ENCODE results near the gene PTPRM. TPM values are rescaled to one million over a fixed set of nuclear protein-coding genes. Genes with fewer than 3 reads are reported as not detected.

PTPRM gene
- total RNA-seq, 1 experiment from 2014 or later: 11.1 TPM

DNA sequence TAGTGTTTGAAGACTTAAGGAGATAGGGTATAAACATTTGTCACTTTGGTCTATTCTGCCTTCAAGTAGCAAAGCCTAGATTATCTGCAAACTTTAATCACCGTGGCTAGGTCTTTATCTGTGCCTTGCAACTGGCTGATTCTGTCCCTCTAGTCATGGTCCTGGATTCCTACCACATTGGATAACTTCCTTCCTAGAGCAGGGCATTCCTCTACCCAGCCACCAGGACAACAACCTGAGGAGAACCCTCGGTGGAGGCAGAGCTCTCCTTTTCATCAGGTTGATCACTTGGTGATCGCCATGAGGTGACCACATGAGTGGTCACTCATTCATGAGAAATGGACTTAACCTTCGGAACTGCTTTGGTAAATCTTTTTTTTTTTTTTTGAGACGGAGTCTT is 25.3 kb upstream of the PTPRM start:
- peaks cover 3% of the 10 kb centered on the region; the same call in 1 of the 2 replicates for H3K9me3 Mint-ChIP-seq
- H3K4me1 Mint-ChIP-seq: peaks cover 2% of the 10 kb centered on the region; the same call in 1 of the 2 replicates
- no peaks in the 10 kb centered on the region for H3K27me3 Mint-ChIP-seq (ENCODE audit: low read depth)
- DNase-seq (ENCODE audit: low spot score) (no peak), ATAC-seq (no peak)
- H3K27ac Mint-ChIP-seq: no peak overlapping the region
- no peak overlapping the region for H3K4me3 Mint-ChIP-seq
- POLR2A ChIA-PET: no interaction called here
- TF ChIP-seq RELA (CRISPR knock-in tag; IDR thresholded peaks at IDR 0.05; ENCODE audit: borderline replicate concordance) (no peak), IRF2 (CRISPR knock-in tag; IDR thresholded peaks at IDR 0.05; ENCODE audit: borderline replicate concordance, low read depth) (no peak), CREM (CRISPR knock-in tag; IDR thresholded peaks at IDR 0.05) (no peak), ESRRA (CRISPR knock-in tag; IDR thresholded peaks at IDR 0.05; ENCODE audit: borderline replicate concordance) (no peak), ZNF138 (CRISPR knock-in tag; conservative IDR thresholded peaks at IDR 0.05) (no peak), NR2C2 (CRISPR knock-in tag; IDR thresholded peaks at IDR 0.05) (no peak), ZNF423 (CRISPR knock-in tag; IDR thresholded peaks at IDR 0.05) (no peak), TCF7 (CRISPR knock-in tag; IDR thresholded peaks at IDR 0.05; ENCODE audit: low read depth) (no peak)
- TF ChIP-seq, protein P1, sequence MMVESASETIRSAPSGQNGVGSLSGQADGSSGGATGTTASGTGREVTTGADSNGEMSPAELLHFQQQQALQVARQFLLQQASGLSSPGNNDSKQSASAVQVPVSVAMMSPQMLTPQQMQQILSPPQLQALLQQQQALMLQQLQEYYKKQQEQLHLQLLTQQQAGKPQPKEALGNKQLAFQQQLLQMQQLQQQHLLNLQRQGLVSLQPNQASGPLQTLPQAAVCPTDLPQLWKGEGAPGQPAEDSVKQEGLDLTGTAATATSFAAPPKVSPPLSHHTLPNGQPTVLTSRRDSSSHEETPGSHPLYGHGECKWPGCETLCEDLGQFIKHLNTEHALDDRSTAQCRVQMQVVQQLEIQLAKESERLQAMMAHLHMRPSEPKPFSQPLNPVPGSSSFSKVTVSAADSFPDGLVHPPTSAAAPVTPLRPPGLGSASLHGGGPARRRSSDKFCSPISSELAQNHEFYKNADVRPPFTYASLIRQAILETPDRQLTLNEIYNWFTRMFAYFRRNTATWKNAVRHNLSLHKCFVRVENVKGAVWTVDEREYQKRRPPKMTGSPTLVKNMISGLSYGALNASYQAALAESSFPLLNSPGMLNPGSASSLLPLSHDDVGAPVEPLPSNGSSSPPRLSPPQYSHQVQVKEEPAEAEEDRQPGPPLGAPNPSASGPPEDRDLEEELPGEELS (CRISPR knock-in tag; IDR thresholded peaks at IDR 0.05): no peak
- TF ChIP-seq, protein P2, sequence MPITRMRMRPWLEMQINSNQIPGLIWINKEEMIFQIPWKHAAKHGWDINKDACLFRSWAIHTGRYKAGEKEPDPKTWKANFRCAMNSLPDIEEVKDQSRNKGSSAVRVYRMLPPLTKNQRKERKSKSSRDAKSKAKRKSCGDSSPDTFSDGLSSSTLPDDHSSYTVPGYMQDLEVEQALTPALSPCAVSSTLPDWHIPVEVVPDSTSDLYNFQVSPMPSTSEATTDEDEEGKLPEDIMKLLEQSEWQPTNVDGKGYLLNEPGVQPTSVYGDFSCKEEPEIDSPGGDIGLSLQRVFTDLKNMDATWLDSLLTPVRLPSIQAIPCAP (CRISPR knock-in tag; IDR thresholded peaks at IDR 0.05): no peak
- TF ChIP-seq, protein P3, sequence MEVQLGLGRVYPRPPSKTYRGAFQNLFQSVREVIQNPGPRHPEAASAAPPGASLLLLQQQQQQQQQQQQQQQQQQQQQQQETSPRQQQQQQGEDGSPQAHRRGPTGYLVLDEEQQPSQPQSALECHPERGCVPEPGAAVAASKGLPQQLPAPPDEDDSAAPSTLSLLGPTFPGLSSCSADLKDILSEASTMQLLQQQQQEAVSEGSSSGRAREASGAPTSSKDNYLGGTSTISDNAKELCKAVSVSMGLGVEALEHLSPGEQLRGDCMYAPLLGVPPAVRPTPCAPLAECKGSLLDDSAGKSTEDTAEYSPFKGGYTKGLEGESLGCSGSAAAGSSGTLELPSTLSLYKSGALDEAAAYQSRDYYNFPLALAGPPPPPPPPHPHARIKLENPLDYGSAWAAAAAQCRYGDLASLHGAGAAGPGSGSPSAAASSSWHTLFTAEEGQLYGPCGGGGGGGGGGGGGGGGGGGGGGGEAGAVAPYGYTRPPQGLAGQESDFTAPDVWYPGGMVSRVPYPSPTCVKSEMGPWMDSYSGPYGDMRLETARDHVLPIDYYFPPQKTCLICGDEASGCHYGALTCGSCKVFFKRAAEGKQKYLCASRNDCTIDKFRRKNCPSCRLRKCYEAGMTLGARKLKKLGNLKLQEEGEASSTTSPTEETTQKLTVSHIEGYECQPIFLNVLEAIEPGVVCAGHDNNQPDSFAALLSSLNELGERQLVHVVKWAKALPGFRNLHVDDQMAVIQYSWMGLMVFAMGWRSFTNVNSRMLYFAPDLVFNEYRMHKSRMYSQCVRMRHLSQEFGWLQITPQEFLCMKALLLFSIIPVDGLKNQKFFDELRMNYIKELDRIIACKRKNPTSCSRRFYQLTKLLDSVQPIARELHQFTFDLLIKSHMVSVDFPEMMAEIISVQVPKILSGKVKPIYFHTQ (CRISPR knock-in tag; IDR thresholded peaks at IDR 0.05): no peak
- TF ChIP-seq, protein P4, sequence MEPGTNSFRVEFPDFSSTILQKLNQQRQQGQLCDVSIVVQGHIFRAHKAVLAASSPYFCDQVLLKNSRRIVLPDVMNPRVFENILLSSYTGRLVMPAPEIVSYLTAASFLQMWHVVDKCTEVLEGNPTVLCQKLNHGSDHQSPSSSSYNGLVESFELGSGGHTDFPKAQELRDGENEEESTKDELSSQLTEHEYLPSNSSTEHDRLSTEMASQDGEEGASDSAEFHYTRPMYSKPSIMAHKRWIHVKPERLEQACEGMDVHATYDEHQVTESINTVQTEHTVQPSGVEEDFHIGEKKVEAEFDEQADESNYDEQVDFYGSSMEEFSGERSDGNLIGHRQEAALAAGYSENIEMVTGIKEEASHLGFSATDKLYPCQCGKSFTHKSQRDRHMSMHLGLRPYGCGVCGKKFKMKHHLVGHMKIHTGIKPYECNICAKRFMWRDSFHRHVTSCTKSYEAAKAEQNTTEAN (CRISPR knock-in tag; IDR thresholded peaks at IDR 0.05): no peak
- TF ChIP-seq, protein P5, sequence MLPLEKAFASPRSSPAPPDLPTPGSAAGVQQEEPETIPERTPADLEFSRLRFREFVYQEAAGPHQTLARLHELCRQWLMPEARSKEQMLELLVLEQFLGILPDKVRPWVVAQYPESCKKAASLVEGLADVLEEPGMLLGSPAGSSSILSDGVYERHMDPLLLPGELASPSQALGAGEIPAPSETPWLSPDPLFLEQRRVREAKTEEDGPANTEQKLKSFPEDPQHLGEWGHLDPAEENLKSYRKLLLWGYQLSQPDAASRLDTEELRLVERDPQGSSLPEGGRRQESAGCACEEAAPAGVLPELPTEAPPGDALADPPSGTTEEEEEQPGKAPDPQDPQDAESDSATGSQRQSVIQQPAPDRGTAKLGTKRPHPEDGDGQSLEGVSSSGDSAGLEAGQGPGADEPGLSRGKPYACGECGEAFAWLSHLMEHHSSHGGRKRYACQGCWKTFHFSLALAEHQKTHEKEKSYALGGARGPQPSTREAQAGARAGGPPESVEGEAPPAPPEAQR (CRISPR knock-in tag; IDR thresholded peaks at IDR 0.05): no peak
- CTCF ChIA-PET: no interaction called here
- H3K36me3 Mint-ChIP-seq: no peaks in the 10 kb centered on the region

DNA sequence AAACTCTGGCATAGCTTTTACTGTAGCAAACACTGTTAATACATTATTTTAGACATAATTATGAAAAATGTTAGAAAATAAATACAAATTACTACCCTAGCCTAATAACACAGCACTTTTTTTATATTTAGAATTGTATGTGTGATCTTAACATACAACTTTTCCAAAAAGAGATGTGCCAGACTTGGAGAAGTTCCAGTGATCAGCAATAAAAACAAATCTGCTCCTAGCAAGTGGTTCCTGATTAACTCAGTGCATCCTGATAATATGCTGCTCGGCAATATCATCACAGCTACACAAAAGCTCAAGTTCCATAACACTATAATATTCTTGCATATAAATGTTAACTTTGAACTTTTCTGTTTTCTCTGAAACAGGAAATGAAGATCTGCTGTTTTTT is 22.4 kb upstream of the PTPRM start:
- Mint-ChIP-seq H3K27me3 (ENCODE audit: low read depth) (no peaks in the 10 kb centered on the region), H3K27ac (no peak overlapping the region), H3K9me3 (no peaks in the 10 kb centered on the region; the same call in 1 of the 2 replicates), H3K4me1 (peaks cover 5% of the 10 kb centered on the region; the same call in 1 of the 2 replicates), H3K4me3 (no peak overlapping the region), H3K36me3 (no peaks in the 10 kb centered on the region)
- ChIA-PET CTCF (interaction anchor here (1.7 kb wide), 1 partner anchor 22 kb away, joined by 3 read pairs; no protein-coding TSS in a partner anchor), POLR2A (interaction anchor here (0.5 kb wide), 1 partner anchor 901 kb away, joined by 8 read pairs; no protein-coding TSS in a partner anchor)
- ATAC-seq (no peak), DNase-seq (ENCODE audit: low spot score) (no peak)
- no peak for TF ChIP-seq TEAD1 (CRISPR knock-in tag; IDR thresholded peaks at IDR 0.05)
- no peak for TF ChIP-seq MXD4 (CRISPR knock-in tag; IDR thresholded peaks at IDR 0.05; ENCODE audit: borderline replicate concordance)
- TF ChIP-seq ZNF416 (CRISPR knock-in tag; IDR thresholded peaks at IDR 0.05): no peak
- TF ChIP-seq EMX1 (CRISPR knock-in tag; IDR thresholded peaks at IDR 0.05): no peak
- TF ChIP-seq, protein P6, sequence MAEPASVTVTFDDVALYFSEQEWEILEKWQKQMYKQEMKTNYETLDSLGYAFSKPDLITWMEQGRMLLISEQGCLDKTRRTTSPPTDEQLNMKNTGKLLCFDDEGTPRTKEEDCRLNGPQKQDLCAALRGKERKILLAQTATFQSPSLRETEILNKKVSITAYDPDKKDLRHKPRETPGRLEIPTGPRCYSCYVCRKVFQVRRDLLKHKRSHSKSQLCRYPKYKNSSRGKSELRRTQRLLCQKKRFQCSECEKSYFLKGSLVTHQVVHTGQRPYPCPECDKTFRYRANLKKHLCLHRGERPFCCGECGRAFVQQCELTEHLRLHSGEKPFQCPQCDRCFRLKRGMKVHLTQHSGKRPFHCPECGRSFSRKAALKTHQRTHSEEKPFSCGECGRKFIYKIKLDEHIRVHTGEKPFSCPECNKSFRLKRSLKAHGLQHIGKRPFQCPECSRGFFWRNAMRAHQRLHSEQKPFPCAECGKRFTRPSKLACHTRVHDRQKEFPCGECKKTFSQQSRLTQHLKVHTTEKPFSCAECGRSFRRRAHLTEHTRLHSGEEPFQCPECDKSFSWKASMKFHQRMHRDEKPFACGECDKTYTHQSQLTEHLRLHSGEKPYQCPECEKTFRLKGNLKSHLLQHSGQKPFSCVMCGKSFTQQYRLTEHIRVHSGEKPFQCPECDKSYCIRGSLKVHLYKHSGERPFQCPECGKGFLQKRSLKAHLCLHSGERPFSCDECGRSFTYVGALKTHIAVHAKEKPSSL (CRISPR knock-in tag; conservative IDR thresholded peaks at IDR 0.05): no peak
- TF ChIP-seq, protein P7, sequence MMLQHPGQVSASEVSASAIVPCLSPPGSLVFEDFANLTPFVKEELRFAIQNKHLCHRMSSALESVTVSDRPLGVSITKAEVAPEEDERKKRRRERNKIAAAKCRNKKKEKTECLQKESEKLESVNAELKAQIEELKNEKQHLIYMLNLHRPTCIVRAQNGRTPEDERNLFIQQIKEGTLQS (CRISPR knock-in tag; conservative IDR thresholded peaks at IDR 0.05): no peak
- no peak for TF ChIP-seq CREM (CRISPR knock-in tag; IDR thresholded peaks at IDR 0.05)
- no peak for TF ChIP-seq GTF2I (CRISPR knock-in tag; conservative IDR thresholded peaks at IDR 0.05)
- no peak for TF ChIP-seq TCF7 (CRISPR knock-in tag; IDR thresholded peaks at IDR 0.05; ENCODE audit: low read depth)
- TF ChIP-seq, protein P8, sequence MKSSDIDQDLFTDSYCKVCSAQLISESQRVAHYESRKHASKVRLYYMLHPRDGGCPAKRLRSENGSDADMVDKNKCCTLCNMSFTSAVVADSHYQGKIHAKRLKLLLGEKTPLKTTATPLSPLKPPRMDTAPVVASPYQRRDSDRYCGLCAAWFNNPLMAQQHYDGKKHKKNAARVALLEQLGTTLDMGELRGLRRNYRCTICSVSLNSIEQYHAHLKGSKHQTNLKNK (CRISPR knock-in tag; IDR thresholded peaks at IDR 0.05): no peak
- TF ChIP-seq, protein P9, sequence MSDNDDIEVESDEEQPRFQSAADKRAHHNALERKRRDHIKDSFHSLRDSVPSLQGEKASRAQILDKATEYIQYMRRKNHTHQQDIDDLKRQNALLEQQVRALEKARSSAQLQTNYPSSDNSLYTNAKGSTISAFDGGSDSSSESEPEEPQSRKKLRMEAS (CRISPR knock-in tag; IDR thresholded peaks at IDR 0.05): no peak
- no peak for TF ChIP-seq SMAD3 (CRISPR knock-in tag; IDR thresholded peaks at IDR 0.05; ENCODE audit: borderline replicate concordance)
- TF ChIP-seq HMGA2 (CRISPR knock-in tag; IDR thresholded peaks at IDR 0.05): no peak
